HepG2 (cell line): ENCODE data around the gene TOR4A. TPM values are rescaled to one million over a fixed set of nuclear protein-coding genes. Genes with fewer than 3 reads are reported as not detected.
A peak's percentile ranks its signal among the peaks of the same experiment; 100 is the strongest.

Source experiments
- AKAP8 ChIP-seq: sonication (generic); formaldehyde crosslinking; IDR thresholded peaks from 2 replicates; pipeline ENCODE4 v1.5.1; 2020; ENCODE audit warnings: mild to moderate bottlenecking, missing genetic modification reagents
- KDM4B ChIP-seq: sonication (generic); formaldehyde crosslinking; IDR thresholded peaks from 2 replicates; pipeline ENCODE4 v1.4.0; 2020; ENCODE audit warnings: missing genetic modification reagents
- MLLT10 ChIP-seq: sonication (generic); formaldehyde crosslinking; IDR thresholded peaks from 2 replicates; pipeline ENCODE4 v1.4.0; 2020; ENCODE audit warnings: missing genetic modification reagents
- PAX8 ChIP-seq: sonication (generic); formaldehyde crosslinking; IDR thresholded peaks from 2 replicates; pipeline ENCODE4 v1.8.0; 2022; ENCODE audit warnings: mild to moderate bottlenecking, missing genetic modification reagents, borderline replicate concordance
- POLR2G ChIP-seq: fragments of 200-400 bp; formaldehyde crosslinking; IDR thresholded peaks from 2 replicates; pipeline ENCODE4 v1.6.1; 2018; ENCODE audit warnings: mild to moderate bottlenecking, low read depth, low read length, moderate library complexity
- ZBTB7A ChIP-seq: sonication (generic); formaldehyde crosslinking; IDR thresholded peaks from 2 replicates; pipeline ENCODE4 v1.8.0; 2022; ENCODE audit warnings: mild to moderate bottlenecking, missing genetic modification reagents
- ZIK1 ChIP-seq: sonication (generic); formaldehyde crosslinking; IDR thresholded peaks from 2 replicates; pipeline ENCODE4 v1.5.0; 2020; ENCODE audit warnings: mild to moderate bottlenecking, low read depth, missing genetic modification reagents, borderline replicate concordance
- ZMYM3 ChIP-seq: sonication (generic); formaldehyde crosslinking; IDR thresholded peaks from 2 replicates; pipeline ENCODE4 v1.5.1; 2020; ENCODE audit warnings: mild to moderate bottlenecking, missing genetic modification reagents
- ZNF44 ChIP-seq: sonication (generic); formaldehyde crosslinking; IDR thresholded peaks from 2 replicates; pipeline ENCODE4 v1.5.1; 2020; ENCODE audit warnings: mild to moderate bottlenecking, missing genetic modification reagents
- ZNF724P ChIP-seq: sonication (generic); formaldehyde crosslinking; IDR thresholded peaks from 2 replicates; pipeline ENCODE4 v1.8.0; 2022; ENCODE audit warnings: missing genetic modification reagents, borderline replicate concordance
- ZNF768 ChIP-seq: sonication (generic); formaldehyde crosslinking; IDR thresholded peaks from 2 replicates; pipeline ENCODE4 v1.4.0; 2020; ENCODE audit warnings: missing genetic modification reagents
- ZSCAN30 ChIP-seq: sonication (generic); formaldehyde crosslinking; IDR thresholded peaks from 2 replicates; pipeline ENCODE4 v1.5.0; 2020; ENCODE audit warnings: mild to moderate bottlenecking, missing genetic modification reagents
- polyA plus RNA-seq, 8 experiments: library from polyadenylated mRNA; depleted of rRNA in 3 of 8; stranded (reverse) in 7 of 8; unstranded in 1 of 8; fragments of >200 nt; fragmentation: Illumina TruSeq in 4 of 8; extraction: Trizol in 4 of 8; gene quantifications; 2 replicates each; pipeline versions ENCODE4 v1.2.1 to v1.2.3, GENCODE V29; 2011 to 2016; ENCODE audit warnings: low read depth in 4 of 8, missing spikeins in 1 of 8, mixed read lengths in 1 of 8; ENCODE audit not compliant: insufficient read depth in 1 of 8
- total RNA-seq, 5 experiments: library from RNA; depleted of rRNA; stranded (reverse); fragments of >200 nt; fragmentation: Illumina TruSeq; extraction: Trizol; gene quantifications; 2 replicates each; pipeline ENCODE4 v1.2.3, GENCODE V29; 2016; ENCODE audit warnings: low read depth in 1 of 5
- TF ChIP-seq, protein P1 (sequence below): sonication (generic); formaldehyde crosslinking; IDR thresholded peaks from 2 replicates; pipeline ENCODE4 v1.5.0; 2020; ENCODE audit warnings: missing genetic modification reagents
- TF ChIP-seq, protein P2 (sequence below): sonication (generic); formaldehyde crosslinking; IDR thresholded peaks from 2 replicates; pipeline ENCODE4; 2020; ENCODE audit warnings: missing genetic modification reagents, mild to moderate bottlenecking, borderline replicate concordance
- TF ChIP-seq, protein P3 (sequence below): sonication (generic); formaldehyde crosslinking; conservative IDR thresholded peaks from 2 replicates; pipeline ENCODE4 v1.4.0; 2020; ENCODE audit warnings: missing genetic modification reagents
- TF ChIP-seq, protein P4 (sequence below): sonication (generic); formaldehyde crosslinking; IDR thresholded peaks from 2 replicates; pipeline ENCODE4 v1.5.1; 2020; ENCODE audit warnings: mild to moderate bottlenecking, missing genetic modification reagents, borderline replicate concordance
- TF ChIP-seq, protein P5 (sequence below): IDR thresholded peaks from 2 replicates; pipeline ENCODE4 v1.6.1; 2016; ENCODE audit warnings: mild to moderate bottlenecking

The TOR4A gene
- total and polyA plus RNA-seq, 2 of the 13 experiments (the other 11 are each of a cell fraction or from before 2014, with no cell fraction given): 11.1 to 14.2 TPM

DNA sequence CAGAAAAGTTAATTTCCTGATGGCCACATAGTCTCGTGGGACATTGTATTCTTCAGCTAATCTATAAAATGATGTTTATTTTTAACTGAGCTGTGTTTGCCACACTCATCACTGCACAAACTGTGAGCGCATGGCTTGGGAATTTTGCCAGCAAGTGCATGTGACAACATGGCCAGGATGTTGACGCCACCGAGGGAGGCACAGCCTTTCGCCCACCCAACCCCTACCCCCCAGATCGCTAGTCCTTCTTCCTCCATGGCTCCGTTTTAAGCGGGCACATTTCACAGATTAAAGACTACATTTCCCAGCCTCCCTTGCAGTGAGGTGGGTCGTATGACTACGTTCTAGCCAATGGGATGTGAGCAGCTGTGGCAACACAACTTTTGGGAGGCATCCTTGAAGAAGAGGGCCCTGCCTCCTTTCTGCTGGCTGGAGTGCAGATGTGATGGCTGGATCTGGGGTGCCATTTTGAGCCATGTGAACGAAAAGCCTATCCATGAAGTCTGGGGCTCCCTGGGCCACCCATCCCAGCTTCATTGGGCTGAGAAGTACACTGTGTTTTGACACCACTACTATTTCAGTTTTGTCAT is 16.7 kb downstream of the TOR4A start (continued):
- TF ChIP-seq ZMYM3 (CRISPR knock-in tag) (peak; percentile 90), KDM4B (CRISPR knock-in tag) (no peak), ZNF768 (CRISPR knock-in tag) (no peak), AKAP8 (CRISPR knock-in tag) (peak; percentile 29; the same call in 1 of the 2 replicates), ZNF44 (CRISPR knock-in tag) (0 out of 2 replicates have a peak, but pooled peaks have one; percentile 68), POLR2G (peak; percentile 31; the same call in 1 of the 2 replicates), ZIK1 (CRISPR knock-in tag) (no peak), ZSCAN30 (CRISPR knock-in tag) (no peak), MLLT10 (CRISPR knock-in tag) (no peak), PAX8 (0 out of 2 replicates have a peak, but pooled peaks have one; percentile 23), ZBTB7A (CRISPR knock-in tag) (peak; percentile 43; the same call in 1 of the 2 replicates), ZNF724P (CRISPR knock-in tag) (peak; percentile 47; the same call in 1 of the 2 replicates)
- TF ChIP-seq, protein P1, sequence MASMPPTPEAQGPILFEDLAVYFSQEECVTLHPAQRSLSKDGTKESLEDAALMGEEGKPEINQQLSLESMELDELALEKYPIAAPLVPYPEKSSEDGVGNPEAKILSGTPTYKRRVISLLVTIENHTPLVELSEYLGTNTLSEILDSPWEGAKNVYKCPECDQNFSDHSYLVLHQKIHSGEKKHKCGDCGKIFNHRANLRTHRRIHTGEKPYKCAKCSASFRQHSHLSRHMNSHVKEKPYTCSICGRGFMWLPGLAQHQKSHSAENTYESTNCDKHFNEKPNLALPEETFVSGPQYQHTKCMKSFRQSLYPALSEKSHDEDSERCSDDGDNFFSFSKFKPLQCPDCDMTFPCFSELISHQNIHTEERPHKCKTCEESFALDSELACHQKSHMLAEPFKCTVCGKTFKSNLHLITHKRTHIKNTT (CRISPR knock-in tag): no peak
- TF ChIP-seq, protein P2, sequence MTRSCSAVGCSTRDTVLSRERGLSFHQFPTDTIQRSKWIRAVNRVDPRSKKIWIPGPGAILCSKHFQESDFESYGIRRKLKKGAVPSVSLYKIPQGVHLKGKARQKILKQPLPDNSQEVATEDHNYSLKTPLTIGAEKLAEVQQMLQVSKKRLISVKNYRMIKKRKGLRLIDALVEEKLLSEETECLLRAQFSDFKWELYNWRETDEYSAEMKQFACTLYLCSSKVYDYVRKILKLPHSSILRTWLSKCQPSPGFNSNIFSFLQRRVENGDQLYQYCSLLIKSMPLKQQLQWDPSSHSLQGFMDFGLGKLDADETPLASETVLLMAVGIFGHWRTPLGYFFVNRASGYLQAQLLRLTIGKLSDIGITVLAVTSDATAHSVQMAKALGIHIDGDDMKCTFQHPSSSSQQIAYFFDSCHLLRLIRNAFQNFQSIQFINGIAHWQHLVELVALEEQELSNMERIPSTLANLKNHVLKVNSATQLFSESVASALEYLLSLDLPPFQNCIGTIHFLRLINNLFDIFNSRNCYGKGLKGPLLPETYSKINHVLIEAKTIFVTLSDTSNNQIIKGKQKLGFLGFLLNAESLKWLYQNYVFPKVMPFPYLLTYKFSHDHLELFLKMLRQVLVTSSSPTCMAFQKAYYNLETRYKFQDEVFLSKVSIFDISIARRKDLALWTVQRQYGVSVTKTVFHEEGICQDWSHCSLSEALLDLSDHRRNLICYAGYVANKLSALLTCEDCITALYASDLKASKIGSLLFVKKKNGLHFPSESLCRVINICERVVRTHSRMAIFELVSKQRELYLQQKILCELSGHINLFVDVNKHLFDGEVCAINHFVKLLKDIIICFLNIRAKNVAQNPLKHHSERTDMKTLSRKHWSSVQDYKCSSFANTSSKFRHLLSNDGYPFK (CRISPR knock-in tag): peak; percentile 65
- TF ChIP-seq, protein P3, sequence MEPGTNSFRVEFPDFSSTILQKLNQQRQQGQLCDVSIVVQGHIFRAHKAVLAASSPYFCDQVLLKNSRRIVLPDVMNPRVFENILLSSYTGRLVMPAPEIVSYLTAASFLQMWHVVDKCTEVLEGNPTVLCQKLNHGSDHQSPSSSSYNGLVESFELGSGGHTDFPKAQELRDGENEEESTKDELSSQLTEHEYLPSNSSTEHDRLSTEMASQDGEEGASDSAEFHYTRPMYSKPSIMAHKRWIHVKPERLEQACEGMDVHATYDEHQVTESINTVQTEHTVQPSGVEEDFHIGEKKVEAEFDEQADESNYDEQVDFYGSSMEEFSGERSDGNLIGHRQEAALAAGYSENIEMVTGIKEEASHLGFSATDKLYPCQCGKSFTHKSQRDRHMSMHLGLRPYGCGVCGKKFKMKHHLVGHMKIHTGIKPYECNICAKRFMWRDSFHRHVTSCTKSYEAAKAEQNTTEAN (CRISPR knock-in tag): 0 out of 2 replicates have a peak, but pooled peaks have one; percentile 0
- TF ChIP-seq, protein P4, sequence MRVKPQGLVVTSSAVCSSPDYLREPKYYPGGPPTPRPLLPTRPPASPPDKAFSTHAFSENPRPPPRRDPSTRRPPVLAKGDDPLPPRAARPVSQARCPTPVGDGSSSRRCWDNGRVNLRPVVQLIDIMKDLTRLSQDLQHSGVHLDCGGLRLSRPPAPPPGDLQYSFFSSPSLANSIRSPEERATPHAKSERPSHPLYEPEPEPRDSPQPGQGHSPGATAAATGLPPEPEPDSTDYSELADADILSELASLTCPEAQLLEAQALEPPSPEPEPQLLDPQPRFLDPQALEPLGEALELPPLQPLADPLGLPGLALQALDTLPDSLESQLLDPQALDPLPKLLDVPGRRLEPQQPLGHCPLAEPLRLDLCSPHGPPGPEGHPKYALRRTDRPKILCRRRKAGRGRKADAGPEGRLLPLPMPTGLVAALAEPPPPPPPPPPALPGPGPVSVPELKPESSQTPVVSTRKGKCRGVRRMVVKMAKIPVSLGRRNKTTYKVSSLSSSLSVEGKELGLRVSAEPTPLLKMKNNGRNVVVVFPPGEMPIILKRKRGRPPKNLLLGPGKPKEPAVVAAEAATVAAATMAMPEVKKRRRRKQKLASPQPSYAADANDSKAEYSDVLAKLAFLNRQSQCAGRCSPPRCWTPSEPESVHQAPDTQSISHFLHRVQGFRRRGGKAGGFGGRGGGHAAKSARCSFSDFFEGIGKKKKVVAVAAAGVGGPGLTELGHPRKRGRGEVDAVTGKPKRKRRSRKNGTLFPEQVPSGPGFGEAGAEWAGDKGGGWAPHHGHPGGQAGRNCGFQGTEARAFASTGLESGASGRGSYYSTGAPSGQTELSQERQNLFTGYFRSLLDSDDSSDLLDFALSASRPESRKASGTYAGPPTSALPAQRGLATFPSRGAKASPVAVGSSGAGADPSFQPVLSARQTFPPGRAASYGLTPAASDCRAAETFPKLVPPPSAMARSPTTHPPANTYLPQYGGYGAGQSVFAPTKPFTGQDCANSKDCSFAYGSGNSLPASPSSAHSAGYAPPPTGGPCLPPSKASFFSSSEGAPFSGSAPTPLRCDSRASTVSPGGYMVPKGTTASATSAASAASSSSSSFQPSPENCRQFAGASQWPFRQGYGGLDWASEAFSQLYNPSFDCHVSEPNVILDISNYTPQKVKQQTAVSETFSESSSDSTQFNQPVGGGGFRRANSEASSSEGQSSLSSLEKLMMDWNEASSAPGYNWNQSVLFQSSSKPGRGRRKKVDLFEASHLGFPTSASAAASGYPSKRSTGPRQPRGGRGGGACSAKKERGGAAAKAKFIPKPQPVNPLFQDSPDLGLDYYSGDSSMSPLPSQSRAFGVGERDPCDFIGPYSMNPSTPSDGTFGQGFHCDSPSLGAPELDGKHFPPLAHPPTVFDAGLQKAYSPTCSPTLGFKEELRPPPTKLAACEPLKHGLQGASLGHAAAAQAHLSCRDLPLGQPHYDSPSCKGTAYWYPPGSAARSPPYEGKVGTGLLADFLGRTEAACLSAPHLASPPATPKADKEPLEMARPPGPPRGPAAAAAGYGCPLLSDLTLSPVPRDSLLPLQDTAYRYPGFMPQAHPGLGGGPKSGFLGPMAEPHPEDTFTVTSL (CRISPR knock-in tag): no peak
- TF ChIP-seq, protein P5, sequence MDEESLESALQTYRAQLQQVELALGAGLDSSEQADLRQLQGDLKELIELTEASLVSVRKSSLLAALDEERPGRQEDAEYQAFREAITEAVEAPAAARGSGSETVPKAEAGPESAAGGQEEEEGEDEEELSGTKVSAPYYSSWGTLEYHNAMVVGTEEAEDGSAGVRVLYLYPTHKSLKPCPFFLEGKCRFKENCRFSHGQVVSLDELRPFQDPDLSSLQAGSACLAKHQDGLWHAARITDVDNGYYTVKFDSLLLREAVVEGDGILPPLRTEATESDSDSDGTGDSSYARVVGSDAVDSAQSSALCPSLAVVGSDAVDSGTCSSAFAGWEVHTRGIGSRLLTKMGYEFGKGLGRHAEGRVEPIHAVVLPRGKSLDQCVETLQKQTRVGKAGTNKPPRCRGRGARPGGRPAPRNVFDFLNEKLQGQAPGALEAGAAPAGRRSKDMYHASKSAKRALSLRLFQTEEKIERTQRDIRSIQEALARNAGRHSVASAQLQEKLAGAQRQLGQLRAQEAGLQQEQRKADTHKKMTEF (CRISPR knock-in tag): 0 out of 2 replicates have a peak, but pooled peaks have one; percentile 46
